ENCODE results near the gene IFITM10. TPM values are rescaled to one million over a fixed set of nuclear protein-coding genes. Genes with fewer than 3 reads are reported as not detected.

Gene IFITM10
- total and polyA plus RNA-seq, 2 experiments from 2014 or later, result 0.89 to 1.4 TPM

GRCh38 chr11:1780700-1781592 lies 30.6 kb upstream of the IFITM10 start:
- no peak overlapping the region for H3K27ac ChIP-seq
- TF ChIP-seq EZH2phosphoT487 (IDR thresholded peaks at IDR 0.05; ENCODE audit: low read depth, severe bottlenecking, unreplicated experiment), result no peak
- no peak for TF ChIP-seq EZH2 (IDR thresholded peaks at IDR 0.05; ENCODE audit: borderline replicate concordance)
- TF ChIP-seq, protein P1, sequence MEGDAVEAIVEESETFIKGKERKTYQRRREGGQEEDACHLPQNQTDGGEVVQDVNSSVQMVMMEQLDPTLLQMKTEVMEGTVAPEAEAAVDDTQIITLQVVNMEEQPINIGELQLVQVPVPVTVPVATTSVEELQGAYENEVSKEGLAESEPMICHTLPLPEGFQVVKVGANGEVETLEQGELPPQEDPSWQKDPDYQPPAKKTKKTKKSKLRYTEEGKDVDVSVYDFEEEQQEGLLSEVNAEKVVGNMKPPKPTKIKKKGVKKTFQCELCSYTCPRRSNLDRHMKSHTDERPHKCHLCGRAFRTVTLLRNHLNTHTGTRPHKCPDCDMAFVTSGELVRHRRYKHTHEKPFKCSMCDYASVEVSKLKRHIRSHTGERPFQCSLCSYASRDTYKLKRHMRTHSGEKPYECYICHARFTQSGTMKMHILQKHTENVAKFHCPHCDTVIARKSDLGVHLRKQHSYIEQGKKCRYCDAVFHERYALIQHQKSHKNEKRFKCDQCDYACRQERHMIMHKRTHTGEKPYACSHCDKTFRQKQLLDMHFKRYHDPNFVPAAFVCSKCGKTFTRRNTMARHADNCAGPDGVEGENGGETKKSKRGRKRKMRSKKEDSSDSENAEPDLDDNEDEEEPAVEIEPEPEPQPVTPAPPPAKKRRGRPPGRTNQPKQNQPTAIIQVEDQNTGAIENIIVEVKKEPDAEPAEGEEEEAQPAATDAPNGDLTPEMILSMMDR (IDR thresholded peaks at IDR 0.05; ENCODE audit: poor library complexity), result no peak

DNA sequence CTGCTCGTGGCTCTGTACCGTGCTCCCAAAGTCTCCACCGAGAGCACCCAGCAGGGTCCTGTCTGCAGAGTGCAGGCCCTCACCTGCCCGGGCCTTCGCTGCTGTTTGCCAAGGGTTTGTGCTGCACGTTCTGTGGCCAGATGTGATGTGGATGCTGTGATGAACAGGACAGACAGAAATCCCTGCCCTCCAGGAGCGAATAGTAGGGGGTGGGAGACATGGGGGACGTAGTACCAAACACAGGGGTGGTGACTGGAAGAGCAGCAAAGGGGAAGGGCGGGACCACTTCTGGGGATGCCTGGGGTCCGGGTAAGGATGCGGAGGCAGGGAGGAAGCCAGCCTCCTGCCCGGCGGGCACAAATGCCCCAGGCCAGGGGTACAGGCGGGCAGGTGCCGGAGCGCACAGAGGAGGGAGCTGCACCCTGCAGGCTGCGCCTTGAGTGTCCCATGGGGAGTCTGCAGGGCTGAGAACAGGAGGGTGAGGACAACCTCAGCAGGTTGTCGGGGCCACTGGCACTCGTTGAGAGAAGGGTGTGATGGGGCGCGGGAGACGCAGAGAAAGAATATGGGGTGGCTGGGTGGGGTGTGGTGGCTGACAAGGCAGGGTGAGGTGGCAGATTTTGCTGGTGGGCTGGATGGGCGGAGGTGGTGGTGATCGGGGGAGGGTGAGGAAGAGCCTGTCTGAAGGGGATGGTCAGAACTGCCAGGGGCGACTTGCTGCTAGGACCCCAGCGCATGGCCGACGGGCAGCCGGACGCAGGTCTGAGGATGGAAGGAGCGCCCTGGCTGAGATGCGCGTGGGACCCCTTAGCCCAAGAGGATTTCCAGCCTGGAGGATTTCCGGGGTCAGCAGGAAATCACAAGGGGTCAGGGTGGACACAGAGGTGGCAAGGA lies 29.7 kb upstream of the IFITM10 start:
- Histone ChIP-seq H3K9me2 (replicated peaks; ENCODE audit: insufficient read depth) (no peaks in the 10 kb centered on the region), H3K9me3 (ENCODE audit: low read depth) (no peaks in the 10 kb centered on the region), H3K36me3 (replicated peaks; ENCODE audit: insufficient read depth, low read depth) (no peaks in the 10 kb centered on the region), H3K27ac (no peak overlapping the region), H3K4me1 (ENCODE audit: insufficient read depth) (no peaks in the 10 kb centered on the region), H3K4me2 (no peak overlapping the region), H3K4me3 (no peak overlapping the region), H3K27me3 (no peaks in the 10 kb centered on the region), H4K20me1 (ENCODE audit: insufficient read depth, poor library complexity, severe bottlenecking) (no peaks in the 10 kb centered on the region), H2AFZ (no peak overlapping the region), H3K79me2 (no peaks in the 10 kb centered on the region)
- TF ChIP-seq EZH2 (IDR thresholded peaks at IDR 0.05; ENCODE audit: borderline replicate concordance) (no peak), EZH2phosphoT487 (IDR thresholded peaks at IDR 0.05; ENCODE audit: low read depth, severe bottlenecking, unreplicated experiment) (no peak)
- TF ChIP-seq, protein P1 (IDR thresholded peaks at IDR 0.05; ENCODE audit: poor library complexity), result no peak
- no peak for DNase-seq (ENCODE audit: low spot score)
- 92% methylated on average over 25 of the region's 34 CpGs for WGBS (ENCODE audit: low lambda C conversion rate, missing lambda C conversion rate)

More at GRCh38 chr11:1780700-1781592, 30.6 kb upstream of the IFITM10 start:
- Histone ChIP-seq H4K20me1 (ENCODE audit: insufficient read depth, poor library complexity, severe bottlenecking) (no peaks in the 10 kb centered on the region), H3K4me2 (no peak overlapping the region), H3K9me2 (replicated peaks; ENCODE audit: insufficient read depth) (no peaks in the 10 kb centered on the region), H3K4me3 (no peak overlapping the region), H2AFZ (no peak overlapping the region), H3K4me1 (ENCODE audit: insufficient read depth) (no peaks in the 10 kb centered on the region), H3K36me3 (replicated peaks; ENCODE audit: insufficient read depth, low read depth) (no peaks in the 10 kb centered on the region), H3K27me3 (no peaks in the 10 kb centered on the region), H3K9me3 (ENCODE audit: low read depth) (no peaks in the 10 kb centered on the region), H3K79me2 (no peaks in the 10 kb centered on the region)
- WGBS (ENCODE audit: low lambda C conversion rate, missing lambda C conversion rate), result 84% methylated on average over 25 of the region's 25 CpGs
- DNase-seq (ENCODE audit: low spot score), result no peak

GRCh38 chr11:1779034-1779805 lies 28.8 kb upstream of the IFITM10 start:
- H4K20me1 ChIP-seq (ENCODE audit: insufficient read depth, poor library complexity, severe bottlenecking), result no peaks in the 10 kb centered on the region
- H3K4me2 ChIP-seq, result no peak overlapping the region
- no peaks in the 10 kb centered on the region for H3K4me1 ChIP-seq (ENCODE audit: insufficient read depth)
- no peak overlapping the region for H3K4me3 ChIP-seq
- no peak overlapping the region for H2AFZ ChIP-seq
- DNase-seq (ENCODE audit: low spot score), result no peak
- H3K27me3 ChIP-seq, result no peaks in the 10 kb centered on the region
- H3K9me2 ChIP-seq (replicated peaks; ENCODE audit: insufficient read depth), result no peaks in the 10 kb centered on the region
- no peaks in the 10 kb centered on the region for H3K36me3 ChIP-seq (replicated peaks; ENCODE audit: insufficient read depth, low read depth)
- no peaks in the 10 kb centered on the region for H3K9me3 ChIP-seq (ENCODE audit: low read depth)
- no peaks in the 10 kb centered on the region for H3K79me2 ChIP-seq
- TF ChIP-seq, protein P1 (IDR thresholded peaks at IDR 0.05; ENCODE audit: poor library complexity), result no peak
- no peak for TF ChIP-seq EZH2phosphoT487 (IDR thresholded peaks at IDR 0.05; ENCODE audit: low read depth, severe bottlenecking, unreplicated experiment)
- TF ChIP-seq EZH2 (IDR thresholded peaks at IDR 0.05; ENCODE audit: borderline replicate concordance), result no peak
- WGBS (ENCODE audit: low lambda C conversion rate, missing lambda C conversion rate), result 89% methylated on average over 17 of the region's 17 CpGs
- H3K27ac ChIP-seq, result no peak overlapping the region
